Stomach smooth muscle (tissue), 2 donors: ENCODE results near the gene KRT33A.

Experiments
- H3K27ac ChIP-seq: one replicate; pipeline ENCODE4 v1.7.0; 2013; ENCODE audit warnings: mild to moderate bottlenecking, low read length, inconsistent platforms
- H3K27me3 ChIP-seq, 2 donors: one replicate each; pipeline ENCODE4 v1.7.0; 2013; ENCODE audit warnings: low read length in 2 of 2; ENCODE audit not compliant: insufficient read depth in 2 of 2, control insufficient read depth in 1 of 2
- H3K36me3 ChIP-seq, 2 donors: one replicate each; pipeline ENCODE4 v1.7.0; 2013; ENCODE audit warnings: low read length in 2 of 2; ENCODE audit not compliant: control insufficient read depth in 2 of 2, insufficient read depth in 2 of 2
- H3K4me1 ChIP-seq: one replicate; pipeline ENCODE4 v1.7.0; 2013; ENCODE audit warnings: low read length; ENCODE audit not compliant: control insufficient read depth, insufficient read depth
- H3K4me3 ChIP-seq, 2 donors: one replicate each; pipeline ENCODE4 v1.7.0; 2013; ENCODE audit warnings: low read length in 2 of 2
- H3K9ac ChIP-seq, 2 donors: one replicate each; pipeline ENCODE4 v1.7.0; 2013; ENCODE audit warnings: low read length in 2 of 2, mild to moderate bottlenecking in 1 of 2
- H3K9me3 ChIP-seq, 2 donors: one replicate each; pipeline ENCODE4 v1.7.0; 2013; ENCODE audit warnings: low read length in 2 of 2; ENCODE audit not compliant: control insufficient read depth in 2 of 2
- donor health status: healthy.
- donor health status: Pancreatic carcinoma.

The KRT33A gene

DNA sequence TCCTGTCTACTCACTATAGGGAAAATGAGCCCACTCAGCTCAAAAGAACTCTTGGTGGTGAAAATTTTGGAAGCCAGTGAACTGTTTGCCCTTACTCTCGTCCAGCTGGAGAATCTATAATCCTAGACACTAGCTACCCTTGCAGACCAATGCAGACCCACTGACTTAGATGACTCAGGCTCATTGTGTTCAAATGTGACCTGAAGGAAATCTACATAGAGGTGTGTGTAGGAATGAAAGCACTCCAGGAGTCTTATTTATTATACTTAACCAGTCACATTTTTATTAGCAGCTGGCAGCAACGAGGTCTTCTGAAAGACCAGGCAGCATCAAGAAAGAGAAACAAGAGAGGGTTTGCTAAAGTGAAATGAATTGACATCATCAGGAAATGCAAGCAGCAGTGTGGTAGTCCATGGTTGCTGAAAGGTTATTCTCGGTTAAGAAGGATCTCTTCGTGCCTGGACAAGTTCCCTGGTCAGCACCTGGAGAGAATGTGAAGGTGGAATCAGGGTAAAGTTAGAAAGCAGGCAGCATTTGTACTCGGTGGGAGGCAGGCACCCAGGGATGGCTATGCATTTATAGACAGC lies 49.3 kb downstream of the KRT33A start:
- no peak overlapping the region for H3K27ac ChIP-seq
- no peaks in the 10 kb centered on the region for H3K4me1 ChIP-seq
- H3K9me3 ChIP-seq: peaks cover 5 to 10% of the 10 kb centered on the region in 2 donors
- H3K4me3 ChIP-seq: no peak overlapping the region
- H3K36me3 ChIP-seq: no peaks in the 10 kb centered on the region
- H3K27me3 ChIP-seq: peaks cover 0 to 3% of the 10 kb centered on the region in 2 donors
- H3K9ac ChIP-seq: no peak overlapping the region

DNA sequence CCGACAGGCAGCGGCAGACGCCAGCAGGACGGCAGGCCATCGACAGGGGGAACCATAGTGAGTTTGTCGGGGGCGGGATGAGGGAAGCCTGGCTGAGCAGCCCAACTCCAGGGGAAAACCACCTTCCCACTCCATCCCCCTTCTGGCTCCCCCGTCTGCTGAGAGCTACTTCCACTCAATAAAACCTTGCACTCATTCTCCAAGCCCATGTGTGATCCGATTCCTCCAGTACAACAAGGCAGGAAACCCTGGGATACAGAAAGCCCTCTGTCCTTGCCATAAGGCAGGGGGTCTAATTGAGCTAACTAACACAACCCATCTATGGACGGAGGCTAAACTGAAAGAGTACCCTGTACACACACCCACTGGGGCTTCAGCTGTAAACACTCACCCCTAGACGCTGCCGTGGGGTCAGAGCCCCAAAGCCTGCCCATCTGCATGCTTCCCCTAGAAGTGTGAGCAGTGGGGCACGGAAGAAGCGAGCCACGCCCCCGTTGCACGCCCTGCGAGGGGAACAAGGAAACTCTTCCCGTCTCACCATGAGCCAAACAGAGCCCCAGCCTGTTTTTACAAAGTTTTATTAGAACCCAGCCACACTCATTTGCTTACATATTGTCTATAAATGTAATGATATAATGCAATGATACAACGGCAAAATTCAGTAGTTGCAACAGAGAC lies 52.0 kb downstream of the KRT33A start:
- Histone ChIP-seq H3K4me1 (no peaks in the 10 kb centered on the region), H3K36me3 (no peaks in the 10 kb centered on the region), H3K4me3 (no peak overlapping the region), H3K27me3 (peaks cover 0 to 3% of the 10 kb centered on the region in 2 donors), H3K9ac (no peak overlapping the region), H3K27ac (no peak overlapping the region), H3K9me3 (peaks cover 5 to 10% of the 10 kb centered on the region in 2 donors)

DNA sequence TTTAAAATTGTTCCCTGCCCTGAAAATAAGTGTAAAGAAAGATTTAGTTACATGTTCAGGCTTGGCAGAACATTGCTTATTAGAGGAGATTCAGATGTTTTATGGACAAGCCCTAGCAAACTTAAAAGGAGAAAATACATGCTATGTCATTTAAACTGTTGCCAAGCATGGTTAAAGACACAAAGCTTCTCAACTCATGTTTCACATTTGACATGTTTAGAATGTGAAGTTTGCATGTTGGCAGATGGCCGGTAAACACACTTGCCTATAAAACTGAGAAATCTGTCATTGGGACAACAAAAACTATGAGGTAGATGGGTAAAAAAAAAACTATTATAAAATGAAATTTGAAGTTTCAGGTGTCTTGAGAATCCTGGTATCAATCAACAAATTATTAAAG lies 53.8 kb downstream of the KRT33A start:
- Histone ChIP-seq H3K36me3 (no peaks in the 10 kb centered on the region), H3K4me1 (no peaks in the 10 kb centered on the region), H3K9ac (no peak overlapping the region), H3K27ac (no peak overlapping the region), H3K27me3 (peaks cover 0 to 3% of the 10 kb centered on the region in 2 donors), H3K9me3 (peaks cover 4 to 5% of the 10 kb centered on the region in 2 donors), H3K4me3 (no peak overlapping the region)
